ENCODE results near the gene SPOCK3.

DNA sequence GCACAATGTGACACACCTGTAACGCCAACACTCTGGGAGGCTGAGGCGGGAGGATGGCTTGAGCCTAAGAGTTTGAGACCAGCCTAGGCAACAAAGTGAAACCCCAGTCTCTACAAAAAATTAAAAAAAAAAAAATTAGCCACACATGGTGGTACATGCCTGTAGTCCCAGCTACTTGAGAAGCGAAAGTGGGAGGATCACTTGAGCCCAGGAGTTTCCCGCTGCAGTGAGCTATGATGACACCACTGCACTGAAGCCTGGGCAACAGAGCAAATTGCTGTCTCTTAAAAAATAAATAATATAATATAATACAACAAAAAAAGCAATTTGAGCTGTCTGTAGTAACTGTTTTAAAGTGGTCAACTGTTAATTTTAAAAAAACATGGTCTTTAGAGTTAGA is 13.2 kb downstream of the SPOCK3 start:
- no peak for TF ChIP-seq POLR2A (IDR thresholded peaks at IDR 0.05; ENCODE audit: low read depth, low read length)
- TF ChIP-seq TAF1 (IDR thresholded peaks at IDR 0.05; ENCODE audit: borderline replicate concordance, low read depth, low read length): no peak
